IMR-90 (cell line): ENCODE results near the gene POLR2E. TPM values are rescaled to one million over a fixed set of nuclear protein-coding genes. Genes with fewer than 3 reads are reported as not detected.
A peak's percentile ranks its signal among the peaks of the same experiment; 100 is the strongest.

Source experiments
- ATAC-seq: fragments of 200-7000 bp; cut with Tn5 transposase; 2 replicates; pipeline ENCODE4 v1.9.1; 2020; ENCODE audit warnings: low read depth, mild to moderate bottlenecking, moderate library complexity
- BruUV-seq: library from RNA; stranded (reverse); fragments of 400-500 nt; replicated peaks from 2 replicates; lab custom pipeline; 2021; lab: Mats Ljungman, UMichigan
- CTCF ChIA-PET: fragments of 300-600 bp; formaldehyde crosslinking; extraction: SDS; loops from one replicate; lab custom pipeline; 2021; ENCODE audit warnings: antibody characterized with exemption; lab: Yijun Ruan, JAX
- POLR2A ChIA-PET: fragments of 300-600 bp; sonication (Branson Sonifier 250); formaldehyde crosslinking; loops from one replicate; lab custom pipeline; 2022; ENCODE audit warnings: antibody characterized with exemption; ENCODE audit not compliant: unreplicated experiment; lab: Charles Lee
- DNase-seq: peaks from one replicate; pipeline ENCODE4 v3.0.0; 2013
- H2AFZ ChIP-seq: replicated peaks from 2 replicates; pipeline ENCODE3; 2013; ENCODE audit warnings: low read length, mild to moderate bottlenecking; ENCODE audit not compliant: poor library complexity
- H2AK5ac ChIP-seq: 2 replicates; pipeline ENCODE4 v1.6.1; 2013; ENCODE audit warnings: low read depth, low read length, inconsistent platforms
- H2AK9ac ChIP-seq: replicated peaks from 2 replicates; pipeline ENCODE3; 2013; ENCODE audit warnings: mild to moderate bottlenecking, low read depth, low read length, moderate library complexity; ENCODE audit not compliant: poor library complexity
- H2BK120ac ChIP-seq: 2 replicates; pipeline ENCODE4 v1.6.1; 2013; ENCODE audit warnings: low read depth, low read length, inconsistent platforms
- H2BK15ac ChIP-seq: 3 replicates; pipeline ENCODE4 v1.6.1; 2013; ENCODE audit warnings: low read depth, low read length, inconsistent platforms
- H2BK20ac ChIP-seq: 2 replicates; pipeline ENCODE4 v1.6.1; 2013; ENCODE audit warnings: low read depth, mild to moderate bottlenecking, inconsistent platforms, low read length, moderate library complexity
- H2BK5ac ChIP-seq: 2 replicates; pipeline ENCODE4 v1.6.1; 2013; ENCODE audit warnings: mild to moderate bottlenecking, low read depth, low read length, inconsistent platforms; ENCODE audit not compliant: poor library complexity, severe bottlenecking
- H3K14ac ChIP-seq: replicated peaks from 2 replicates; pipeline ENCODE4 v1.6.1; 2013; ENCODE audit warnings: low read depth, low read length, inconsistent platforms
- H3K18ac ChIP-seq: 2 replicates; pipeline ENCODE4 v1.6.1; 2013; ENCODE audit warnings: low read depth, low read length, control low read depth
- H3K23ac ChIP-seq: 2 replicates; pipeline ENCODE4 v1.6.1; 2013; ENCODE audit warnings: low read depth, low read length, inconsistent platforms
- H3K27ac ChIP-seq: 2 replicates; pipeline ENCODE4 v1.5.1; 2013; ENCODE audit warnings: mild to moderate bottlenecking, control low read depth, low read length; ENCODE audit not compliant: insufficient read depth
- H3K27me3 ChIP-seq: 2 replicates; pipeline ENCODE4 v1.6.1; 2013; ENCODE audit warnings: low read length; ENCODE audit not compliant: control insufficient read depth, insufficient read depth
- H3K36me3 ChIP-seq: 2 replicates; pipeline ENCODE4 v1.6.1; 2013; ENCODE audit warnings: low read length, mixed read lengths; ENCODE audit not compliant: control insufficient read depth, insufficient read depth
- H3K4ac ChIP-seq: 2 replicates; pipeline ENCODE4 v1.6.1; 2013; ENCODE audit warnings: low read depth, low read length, inconsistent platforms
- H3K4me1 ChIP-seq: 2 replicates; pipeline ENCODE4 v1.6.1; 2013; ENCODE audit warnings: low read length, mixed read lengths; ENCODE audit not compliant: control insufficient read depth, insufficient read depth
- H3K4me2 ChIP-seq: 2 replicates; pipeline ENCODE4 v1.6.1; 2013; ENCODE audit warnings: low read depth, mild to moderate bottlenecking, control low read depth, low read length, moderate library complexity
- H3K4me3 ChIP-seq: 2 replicates; pipeline ENCODE4 v1.5.1; 2013; ENCODE audit warnings: low read depth, mild to moderate bottlenecking, control low read depth, low read length, moderate library complexity; ENCODE audit not compliant: insufficient read depth
- H3K56ac ChIP-seq: 2 replicates; pipeline ENCODE4 v1.6.1; 2013; ENCODE audit warnings: low read length, inconsistent platforms; ENCODE audit not compliant: insufficient read depth; ENCODE audit errors: extremely low read depth
- H3K79me1 ChIP-seq, 2 experiments: 2 replicates each; pipeline ENCODE4 v1.6.1; 2013; ENCODE audit warnings: low read length in 2 of 2, inconsistent platforms in 1 of 2, low read depth in 1 of 2
- H3K9ac ChIP-seq: 2 replicates; pipeline ENCODE4 v1.6.1; 2013; ENCODE audit warnings: low read depth, low read length, control low read depth
- H3K9me1 ChIP-seq: 2 replicates; pipeline ENCODE4 v1.6.1; 2013; ENCODE audit warnings: low read length, inconsistent platforms; ENCODE audit not compliant: insufficient read depth
- H3K9me3 ChIP-seq: 2 replicates; pipeline ENCODE4 v1.6.1; 2013; ENCODE audit warnings: low read length; ENCODE audit not compliant: control insufficient read depth, insufficient read depth
- H4K20me1 ChIP-seq: 2 replicates; pipeline ENCODE4 v1.6.1; 2013; ENCODE audit warnings: low read length, inconsistent platforms; ENCODE audit not compliant: insufficient read depth
- H4K5ac ChIP-seq: 2 replicates; pipeline ENCODE4 v1.6.1; 2013; ENCODE audit warnings: mild to moderate bottlenecking, low read depth, low read length, control low read depth
- H4K8ac ChIP-seq, 2 experiments: 2 replicates each; pipeline ENCODE4 v1.6.1; 2013; ENCODE audit warnings: low read depth in 2 of 2, low read length in 2 of 2, control low read depth in 1 of 2, inconsistent platforms in 1 of 2
- H4K91ac ChIP-seq: 2 replicates; pipeline ENCODE4 v1.6.1; 2013; ENCODE audit warnings: low read depth, low read length, inconsistent platforms; ENCODE audit not compliant: insufficient read depth
- FOS ChIP-seq: fragments of 150-350 bp; IDR thresholded peaks from 2 replicates; pipeline ENCODE4 v1.6.1; 2016; ENCODE audit warnings: low read depth, low read length
- RCOR1 ChIP-seq: IDR thresholded peaks from 2 replicates; pipeline ENCODE4 v1.6.1; 2012; ENCODE audit warnings: mild to moderate bottlenecking, low read length, improper control_type of control experiment; ENCODE audit not compliant: insufficient replicate concordance
- WGBS, 2 experiments: methylation state at CpG; one replicate each; pipeline versions ENCODE4 v1.1.5 to v1.1.7; 2013; ENCODE audit warnings: missing lambda C conversion rate in 2 of 2; ENCODE audit not compliant: insufficient read length in 1 of 2; ENCODE audit errors: extremely low coverage in 2 of 2; 5-methylcytosine and 5-hydroxymethylcytosine counted together
- dilution Hi-C: fragments of 300-500 bp; cut with HindIII; formaldehyde crosslinking; loops from one replicate; pipeline ENCODE4 v1.14.3; 2018; ENCODE audit warnings: low sequenced_read_pairs; ENCODE audit not compliant: unreplicated experiment
- in situ Hi-C: fragments of 300-500 bp; cut with MboI; formaldehyde crosslinking; loops from 3 replicates; pipeline ENCODE4 v1.14.3; 2019; ENCODE audit warnings: low sequenced_read_pairs, inconsistent platforms, mixed read lengths
- intact Hi-C: fragments of 100-400 bp; cut with micrococcal nuclease; formaldehyde crosslinking; loops from 2 replicates; pipeline ENCODE4 v1.10.0; 2022
- polyA plus RNA-seq, 3 experiments: library from polyadenylated mRNA; depleted of rRNA; stranded (reverse); fragments of >200 nt; gene quantifications; 2 replicates each; pipeline ENCODE4 v1.2.3, GENCODE V29; 2012; ENCODE audit warnings: low replicate concordance in 1 of 3
- total RNA-seq: library from RNA; depleted of rRNA; stranded (reverse); fragments of >200 nt; gene quantifications from 2 replicates; pipeline ENCODE4 v1.2.3, GENCODE V29; 2012

The POLR2E gene
- total and polyA plus RNA-seq, 2 of the 4 experiments (the other 2 are of a cell fraction): 294 to 391 TPM

DNA sequence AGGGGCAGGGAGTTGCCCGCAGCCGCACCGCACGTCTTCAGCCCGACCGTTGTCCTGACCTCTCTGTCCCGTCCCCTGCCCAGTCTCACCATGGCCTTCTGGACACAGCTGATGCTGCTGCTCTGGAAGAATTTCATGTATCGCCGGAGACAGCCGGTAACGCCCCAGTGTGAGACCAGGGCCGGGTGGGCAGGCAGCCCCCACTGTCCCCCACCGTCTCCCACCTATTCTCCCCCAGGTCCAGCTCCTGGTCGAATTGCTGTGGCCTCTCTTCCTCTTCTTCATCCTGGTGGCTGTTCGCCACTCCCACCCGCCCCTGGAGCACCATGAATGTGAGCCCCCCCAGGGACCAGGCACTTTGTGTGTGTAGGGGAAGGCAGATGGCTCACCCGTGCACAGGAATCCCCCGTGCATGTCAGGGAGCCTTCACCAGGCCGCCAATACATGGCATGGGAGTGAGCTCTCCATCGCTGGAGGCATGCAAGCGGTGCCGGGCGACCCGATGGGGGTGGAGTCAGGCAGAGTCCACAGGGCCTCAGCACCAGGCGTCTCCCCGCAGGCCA is 53.8 kb downstream of the POLR2E start:
- Histone ChIP-seq H2AFZ (peak overlapping the region; percentile 85), H4K5ac (no peak overlapping the region), H3K9ac (no peak overlapping the region), H3K27me3 (no peaks in the 10 kb centered on the region), H4K8ac (no peak overlapping the region), H3K27ac (no peak overlapping the region), H2AK5ac (peak overlapping the region; percentile 11; the same call in 1 of the 2 replicates), H4K20me1 (peaks cover 32% of the 10 kb centered on the region), H3K56ac (no peak overlapping the region), H3K14ac (no peak overlapping the region; the same call in 1 of the 2 replicates), H4K91ac (no peak overlapping the region), H3K23ac (no peak overlapping the region), H2AK9ac (peak overlapping the region; percentile 23), H3K4ac (no peak overlapping the region), H3K9me1 (no peaks in the 10 kb centered on the region), H3K18ac (no peak overlapping the region), H2BK5ac (no peak overlapping the region), H3K9me3 (no peaks in the 10 kb centered on the region), H2BK120ac (no peak overlapping the region), H3K36me3 (peaks cover 22% of the 10 kb centered on the region), H3K4me2 (peak overlapping the region; percentile 77), H2BK15ac (no peak overlapping the region), H3K4me3 (peak overlapping the region; percentile 26), H3K79me1 (peaks cover 0 to 16% of the 10 kb centered on the region in 2 experiments; a peak in 2 of 4 replicates), H3K4me1 (peaks cover 7% of the 10 kb centered on the region; the same call in 1 of the 2 replicates), H2BK20ac (no peak overlapping the region)
- TF ChIP-seq FOS (no peak), RCOR1 (peak; percentile 25)
- BruUV-seq: no TSS peak
- intact Hi-C loops (loop anchor here (2.0 kb wide), 2 partner anchors 53 to 61 kb away; partner anchors contain the start of genes GPX4 and POLR2E), dilution Hi-C loops (no loop called here), in situ Hi-C loops (no loop called here)
- ChIA-PET CTCF (no interaction called here), POLR2A (interaction anchor here (0.8 kb wide), 1 partner anchor 13 kb away, joined by 5 read pairs; no protein-coding TSS in a partner anchor)
- WGBS, 2 experiments: 84% methylated on average over 8 of the region's 26 CpGs; no CpG with 5 or more reads in 1 of the 2 experiments
- no peak for DNase-seq
- ATAC-seq: peak; percentile 1
